Eye (tissue), 1 donor: Measurements from ENCODE around the gene CNKSR3.
"Not testable (repeated sequence)": the region's sequence is repeated elsewhere in the genome, so short reads cannot be mapped to it uniquely, and the experiment has no call there.

Source experiments
- DNase-seq: peaks from one replicate; pipeline ENCODE4 v3.0.0-alpha.2; 2015

The CNKSR3 gene

DNA sequence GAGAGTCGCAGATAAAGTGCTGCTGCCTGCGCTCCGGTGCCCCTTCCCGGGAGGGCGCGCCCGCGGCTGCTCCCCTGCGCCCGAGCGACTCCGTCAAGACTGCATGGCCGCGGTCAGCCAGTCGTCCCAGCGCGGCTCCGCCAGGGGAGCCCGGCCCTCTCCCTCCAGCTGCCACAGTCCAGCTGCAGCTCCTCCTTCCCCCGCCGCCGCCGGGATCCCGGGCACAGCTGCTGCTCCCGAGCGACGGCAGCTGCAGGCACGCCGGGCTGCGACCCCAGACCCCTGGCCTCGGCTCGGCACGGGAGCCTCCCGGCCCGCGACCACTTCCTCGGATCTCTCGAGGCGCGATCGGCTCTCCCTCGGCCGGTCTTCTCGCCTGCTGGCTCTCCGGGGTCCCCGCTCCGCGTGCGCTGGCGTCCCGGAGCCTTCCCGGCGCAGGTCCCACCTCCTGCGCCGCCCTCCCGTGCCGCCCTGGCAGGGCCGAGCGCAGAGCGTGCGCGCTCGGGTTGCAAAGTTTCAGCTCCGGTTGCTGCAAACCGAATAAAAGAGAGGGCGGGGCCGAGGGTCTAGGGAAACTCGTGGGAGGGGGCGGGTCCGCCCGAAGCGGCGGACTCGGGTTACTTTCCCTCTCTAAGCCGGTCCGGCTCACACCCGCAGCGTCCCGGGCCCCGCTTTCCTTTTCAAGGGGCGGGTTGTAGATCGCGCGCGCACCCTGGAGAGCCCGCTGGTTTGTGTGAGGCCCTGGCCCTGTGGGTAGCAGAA lies at the start of gene CNKSR3:
Gene CNKSR3, minus strand, starts transcription at position 542 of the 762 bp plus-strand sequence. CDS start 571 bp downstream, outside the sequence.
- peak; percentile 97 for DNase-seq

DNA sequence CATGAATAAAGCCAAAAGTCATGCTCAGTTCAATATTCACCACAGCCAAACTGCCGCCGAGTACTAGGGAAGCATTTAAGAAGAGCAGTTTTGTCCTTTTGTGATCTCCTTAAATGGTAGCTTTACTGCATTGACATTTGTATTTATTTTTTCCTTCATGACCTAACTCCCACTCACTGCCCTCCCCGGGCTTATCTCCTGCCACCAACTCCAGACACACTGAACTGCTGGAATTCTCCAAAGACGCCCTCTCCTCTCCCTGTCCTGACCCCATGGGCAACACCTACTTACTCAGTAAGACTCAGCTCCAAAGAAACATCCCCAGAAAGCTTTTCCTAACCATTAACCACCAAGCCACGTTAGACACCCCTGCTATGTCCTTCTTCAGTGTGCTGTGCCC lies 48.5 kb upstream of the CNKSR3 start:
- DNase-seq: no peak

DNA sequence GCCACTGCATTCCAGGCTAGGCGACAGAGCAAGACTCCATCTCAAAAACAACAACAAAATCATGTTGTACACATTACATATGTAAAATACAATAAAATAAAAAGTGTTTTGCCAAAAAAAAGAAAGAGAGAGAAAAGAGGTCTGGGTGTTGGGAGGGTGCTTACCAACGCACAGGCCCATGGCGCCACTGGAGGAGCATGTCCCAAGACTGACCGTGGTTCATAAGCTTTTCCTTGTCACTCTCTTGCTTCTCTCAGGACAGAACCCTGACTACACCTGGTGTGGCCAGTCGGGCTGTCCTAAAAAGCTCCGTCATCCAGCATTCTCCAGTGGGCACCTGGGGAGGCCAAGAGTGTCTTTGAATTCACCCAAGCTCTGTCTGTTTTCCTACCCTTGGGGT lies 48.0 kb upstream of the CNKSR3 start:
- no peak for DNase-seq

DNA sequence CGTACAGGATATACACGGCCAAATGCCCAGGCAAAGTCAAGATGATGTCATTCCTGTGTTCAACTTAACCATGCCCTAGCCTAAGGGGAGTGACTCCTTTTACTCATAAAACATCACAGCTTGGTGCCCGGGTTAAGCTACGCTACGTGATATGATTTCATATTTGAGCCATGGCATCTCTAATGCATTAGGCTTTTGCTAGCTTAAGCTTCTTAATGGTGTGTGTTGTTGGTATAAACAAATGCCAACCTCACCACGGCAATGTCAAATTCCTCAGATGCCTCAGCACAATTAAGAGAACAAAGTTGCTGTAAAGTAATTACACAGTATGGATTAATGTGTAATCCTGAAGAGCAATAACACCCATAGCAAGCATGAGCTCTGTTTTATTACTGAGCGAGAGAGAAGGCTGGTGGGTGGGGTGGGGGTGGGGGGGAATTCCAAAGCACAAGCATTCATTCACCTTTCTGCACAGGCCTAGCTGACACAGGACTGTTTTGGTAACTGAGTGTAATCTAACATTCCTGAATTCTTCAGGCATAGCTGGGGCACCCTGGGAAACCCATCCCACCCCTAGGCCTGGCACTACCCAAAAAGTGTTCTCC lies 44.7 kb upstream of the CNKSR3 start:
- DNase-seq: peak; percentile 56

DNA sequence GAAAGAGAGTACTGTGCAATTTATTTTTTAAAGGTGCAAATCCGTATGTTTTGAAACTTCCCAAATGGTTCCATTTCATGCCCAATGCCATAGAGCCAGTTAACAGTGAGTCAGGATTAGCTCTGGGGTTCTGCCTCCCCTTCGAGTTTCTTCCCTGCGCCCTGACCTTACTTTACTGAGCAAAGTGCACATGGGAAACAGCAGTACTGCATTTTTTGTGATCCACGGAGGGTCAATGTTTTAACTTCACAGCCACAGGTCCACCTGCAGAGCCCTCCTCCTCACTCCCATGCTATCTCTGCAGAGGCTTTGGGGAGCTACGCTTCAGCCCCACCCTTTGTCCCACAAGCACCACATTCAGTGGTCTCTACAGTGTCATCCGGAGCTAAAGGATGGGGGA lies 44.0 kb upstream of the CNKSR3 start:
- no peak for DNase-seq

DNA sequence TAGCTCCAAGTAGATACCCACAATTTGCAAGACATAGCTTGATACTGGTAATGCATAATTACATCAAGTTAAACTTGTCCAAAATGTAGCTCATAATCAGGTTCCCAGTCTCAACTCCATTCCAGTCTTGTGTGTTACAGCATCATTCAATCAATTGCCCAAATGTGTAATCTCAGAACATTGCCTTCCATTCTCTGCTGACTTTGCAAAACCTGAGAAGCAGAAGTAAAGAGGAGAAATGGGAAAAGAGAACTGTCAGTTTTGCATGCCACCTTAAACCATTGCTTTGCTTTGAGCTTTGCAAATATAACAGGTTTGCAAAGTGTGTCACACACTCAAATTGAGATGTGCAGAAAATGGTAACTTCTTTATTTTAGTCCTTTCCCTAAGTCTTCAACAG lies 40.3 kb upstream of the CNKSR3 start:
- DNase-seq: no peak

DNA sequence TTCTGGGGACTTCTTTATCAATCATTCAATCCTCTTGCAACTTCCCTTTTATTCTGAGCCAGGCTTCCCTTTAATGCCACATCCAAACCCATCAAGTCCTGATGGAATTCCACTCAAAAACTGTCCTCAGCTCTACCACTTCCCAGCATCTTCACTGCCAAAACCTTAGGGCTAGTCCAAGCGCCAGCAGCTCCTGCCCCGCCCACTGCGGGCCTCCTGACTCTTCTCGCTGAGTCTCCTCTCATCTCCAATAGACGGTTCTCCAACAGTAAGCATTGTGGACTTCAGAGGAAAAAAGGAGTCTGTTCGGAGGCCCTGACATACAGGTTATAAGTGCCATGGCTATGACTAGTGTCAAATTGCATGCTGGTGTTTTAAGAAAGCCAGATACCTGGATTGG lies 38.7 kb upstream of the CNKSR3 start:
- no peak for DNase-seq

DNA sequence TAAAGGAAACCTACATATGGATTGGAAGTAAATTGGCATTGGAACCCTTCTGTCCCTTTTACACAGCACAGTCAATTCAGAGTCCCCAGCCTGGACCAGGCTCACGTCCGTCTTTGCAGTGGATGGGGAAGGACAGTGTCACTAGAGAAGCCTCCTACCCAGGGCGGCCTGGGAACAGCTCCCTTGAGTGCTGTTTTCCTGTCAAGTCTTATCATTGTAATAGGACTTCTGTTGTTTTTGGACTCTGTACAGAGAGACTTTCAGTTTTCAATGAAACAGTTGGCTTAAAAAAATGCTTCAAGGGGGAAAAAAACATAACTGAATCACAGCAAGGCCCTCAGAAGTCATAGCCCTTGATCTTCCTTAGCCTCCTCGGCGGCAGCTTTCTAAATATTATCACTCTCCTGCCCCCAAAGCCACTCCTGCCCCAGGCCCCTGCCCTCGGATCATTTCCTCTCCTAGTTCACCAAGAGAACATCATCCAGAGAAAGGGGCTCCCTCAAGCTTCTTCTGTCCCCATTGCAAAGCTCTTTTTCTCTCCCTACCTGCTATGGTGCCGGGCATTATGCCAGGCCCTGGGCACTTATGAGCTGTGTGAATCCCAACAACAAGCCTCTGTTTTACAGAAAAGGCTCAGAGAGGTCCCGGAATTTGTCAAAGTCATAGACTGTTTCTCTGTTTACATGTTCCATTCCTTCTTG lies 37.8 kb upstream of the CNKSR3 start:
- peak; percentile 45 for DNase-seq

DNA sequence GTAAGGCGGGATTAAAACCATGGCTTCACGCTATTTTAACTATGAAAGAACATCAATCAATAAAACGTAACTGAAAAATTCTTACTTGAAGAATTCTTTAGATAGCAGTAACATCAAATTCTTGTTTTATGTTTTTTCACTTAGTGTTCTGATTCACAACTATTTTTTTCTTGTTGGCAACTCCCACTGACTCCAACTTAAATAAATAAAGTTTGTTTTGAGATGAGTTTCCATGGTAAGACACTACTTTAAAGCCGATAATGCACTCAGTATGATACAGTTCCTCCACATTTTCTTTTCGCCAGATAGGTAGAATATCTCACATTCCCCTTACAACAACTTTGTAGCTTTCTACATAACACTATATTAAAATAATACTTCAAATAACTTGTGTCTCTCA lies 33.1 kb upstream of the CNKSR3 start:
- peak; percentile 29 for DNase-seq

DNA sequence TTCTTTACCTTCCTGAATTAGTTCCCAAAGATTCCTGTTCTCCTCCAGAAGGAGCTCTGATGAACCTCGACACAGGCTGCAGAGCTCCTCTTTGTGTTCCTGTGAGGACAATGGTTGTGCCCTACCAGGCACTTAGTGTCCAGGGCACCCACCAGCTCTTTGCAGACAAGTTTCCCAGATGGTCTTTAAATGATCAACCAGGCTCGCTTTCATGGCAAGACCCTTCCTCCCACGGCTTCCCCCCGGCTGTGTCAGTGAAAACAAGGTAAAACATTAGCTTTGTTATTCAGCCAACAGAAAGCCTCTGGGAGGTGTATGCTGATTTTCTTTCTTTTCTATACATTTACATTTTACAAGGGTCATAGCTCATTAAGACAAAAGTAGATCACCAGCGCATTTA lies 32.3 kb upstream of the CNKSR3 start:
- no peak for DNase-seq

DNA sequence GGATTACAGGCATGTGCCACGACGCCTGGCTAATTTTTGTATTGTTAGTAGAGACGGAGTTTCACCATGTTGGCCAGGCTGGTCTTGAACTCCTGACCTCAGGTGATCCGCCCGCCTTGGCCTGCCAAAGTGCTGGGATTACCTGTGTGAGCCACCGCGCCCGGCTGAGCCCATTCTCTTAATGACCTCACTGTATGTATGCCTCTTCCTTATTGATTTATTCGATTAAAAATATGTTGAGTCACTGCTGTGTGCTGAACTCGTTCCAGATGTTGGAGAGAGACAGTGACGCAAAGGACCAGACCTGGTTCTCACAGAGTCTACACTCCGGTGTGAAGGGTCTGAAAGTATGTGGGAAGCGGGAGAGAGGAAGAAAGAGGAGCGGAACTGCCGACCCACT lies 31.4 kb upstream of the CNKSR3 start:
- not testable (repeated sequence) for DNase-seq

DNA sequence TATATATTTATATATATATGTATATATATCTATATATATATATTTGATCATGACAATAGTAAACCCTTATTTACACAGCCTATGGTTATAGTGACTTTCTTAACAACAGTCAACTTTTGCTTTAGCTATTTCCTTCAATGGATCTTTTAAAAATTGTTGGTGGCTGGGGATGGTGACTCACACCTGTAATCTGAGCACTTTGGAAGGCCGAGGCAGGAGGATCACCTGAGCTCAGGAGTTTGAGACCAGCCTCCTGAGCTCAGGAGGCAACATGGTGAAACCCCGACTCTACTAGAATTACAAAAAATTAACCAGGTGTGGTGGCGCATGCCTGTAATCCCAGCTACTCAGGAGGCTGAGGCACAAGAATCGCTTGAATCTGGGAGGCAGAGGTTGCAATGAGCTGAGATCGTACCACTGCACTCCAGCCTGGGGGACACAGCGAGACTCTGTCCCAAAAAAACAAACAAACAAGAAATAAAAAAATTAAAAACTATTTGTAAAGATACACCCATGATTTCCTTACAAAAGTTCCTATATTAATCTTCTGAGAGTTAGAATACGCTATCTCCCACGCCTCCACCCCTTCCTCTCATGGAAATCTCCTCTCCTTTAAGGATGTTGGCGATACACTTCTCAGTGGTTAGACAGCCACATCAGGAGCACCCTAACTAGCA lies 29.2 kb upstream of the CNKSR3 start:
- DNase-seq: no peak

DNA sequence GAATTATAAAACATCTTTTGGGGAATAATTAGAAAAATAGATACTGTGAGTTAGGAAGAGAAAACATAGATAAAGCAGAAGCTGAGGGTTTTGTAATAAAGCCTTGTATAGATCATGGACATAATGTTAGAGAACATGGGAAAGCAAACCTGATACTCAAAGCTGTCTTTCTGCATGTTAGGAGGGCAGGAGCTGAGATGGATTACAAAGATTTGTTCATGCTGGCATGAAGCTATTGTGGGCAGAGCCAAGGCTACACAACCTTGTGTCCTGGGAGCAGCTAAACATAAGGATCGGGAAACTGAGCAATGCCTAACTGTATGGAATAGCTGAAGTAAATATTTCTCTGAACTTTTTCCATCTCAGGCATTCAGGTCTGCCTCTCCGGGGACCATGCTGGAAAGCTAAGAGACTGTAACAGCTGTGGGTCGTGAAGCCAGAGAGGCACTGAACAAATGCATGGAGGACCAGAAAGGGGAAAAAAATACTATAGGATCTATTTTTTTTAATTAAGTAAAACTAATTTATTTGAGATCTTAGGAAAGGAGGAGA lies 28.2 kb upstream of the CNKSR3 start:
- peak; percentile 50 for DNase-seq

DNA sequence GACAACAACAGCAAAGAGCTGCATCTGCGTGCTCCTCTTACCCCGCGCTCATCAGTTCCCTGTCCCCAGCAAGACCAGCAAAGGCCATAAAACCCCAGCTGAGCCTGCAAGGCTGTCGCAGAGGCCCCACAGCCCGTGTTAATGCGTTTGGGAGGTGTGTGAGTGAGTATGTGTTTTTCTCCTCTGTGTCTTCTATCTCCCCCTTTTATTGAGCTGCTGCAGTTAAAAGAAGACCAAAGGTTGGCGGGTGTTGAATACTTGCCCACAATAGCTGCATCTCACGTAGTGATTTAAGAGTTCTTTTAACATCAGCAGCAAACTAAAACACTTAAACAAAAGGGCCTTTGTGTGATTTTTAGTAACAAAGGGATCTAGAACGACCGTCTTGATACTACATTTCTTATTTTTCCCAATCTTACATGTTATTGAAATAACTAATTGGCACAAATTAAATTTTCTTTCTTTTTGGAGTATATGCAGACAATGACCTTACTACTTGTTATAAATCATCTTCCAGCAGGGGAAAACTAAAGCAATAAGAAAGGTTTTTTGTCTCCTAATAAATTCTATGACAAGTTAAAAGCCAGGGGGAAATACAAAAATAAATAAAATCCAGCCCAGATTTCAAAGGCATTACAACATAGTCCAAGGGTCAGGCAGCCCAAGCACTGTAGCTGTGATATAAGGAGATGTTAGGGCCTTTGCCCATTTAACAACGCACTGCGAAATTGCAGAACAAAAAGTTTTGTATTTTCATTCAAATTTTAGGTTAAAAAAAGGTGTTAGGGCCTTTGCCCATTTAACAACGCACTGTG lies 27.2 kb upstream of the CNKSR3 start:
- peak; percentile 43 for DNase-seq

DNA sequence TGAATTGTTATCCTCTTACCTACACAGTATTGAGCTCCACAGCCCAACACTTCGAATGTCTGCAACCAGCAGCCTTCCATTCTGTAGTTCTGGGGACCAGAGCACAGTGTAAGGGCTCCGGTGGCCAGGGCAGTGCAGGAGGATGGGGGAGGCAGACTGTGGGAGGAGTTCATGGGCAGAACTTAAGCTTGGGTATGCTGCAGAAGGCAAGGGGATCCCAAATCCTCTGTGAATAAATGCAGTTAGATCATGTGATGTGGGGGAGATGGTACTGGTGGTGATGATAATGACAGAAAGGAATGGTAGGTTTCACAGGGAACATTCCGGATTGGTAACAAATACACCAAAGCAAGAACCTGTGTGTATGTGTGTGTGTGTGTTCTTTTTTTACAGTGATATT lies 26.5 kb upstream of the CNKSR3 start:
- DNase-seq: no peak

DNA sequence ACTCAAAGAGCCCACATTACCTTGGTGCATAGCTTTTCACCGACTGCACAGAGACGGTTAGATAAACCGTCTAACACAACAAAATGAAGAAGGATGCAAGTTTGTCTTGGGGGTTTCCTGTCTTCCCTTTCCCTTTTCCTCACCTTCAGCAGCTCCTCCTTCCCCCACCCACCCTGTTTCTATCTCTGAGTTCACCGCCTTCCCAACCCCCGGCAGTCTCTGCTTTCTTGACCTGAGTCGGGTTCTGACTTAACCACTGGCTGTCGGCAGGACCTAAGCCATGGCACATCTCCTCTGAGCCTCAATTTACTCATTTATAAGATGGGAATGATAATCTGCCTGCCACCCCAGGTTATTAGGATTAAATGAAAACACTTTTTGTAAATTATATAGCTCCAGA lies 25.8 kb upstream of the CNKSR3 start:
- DNase-seq: no peak

DNA sequence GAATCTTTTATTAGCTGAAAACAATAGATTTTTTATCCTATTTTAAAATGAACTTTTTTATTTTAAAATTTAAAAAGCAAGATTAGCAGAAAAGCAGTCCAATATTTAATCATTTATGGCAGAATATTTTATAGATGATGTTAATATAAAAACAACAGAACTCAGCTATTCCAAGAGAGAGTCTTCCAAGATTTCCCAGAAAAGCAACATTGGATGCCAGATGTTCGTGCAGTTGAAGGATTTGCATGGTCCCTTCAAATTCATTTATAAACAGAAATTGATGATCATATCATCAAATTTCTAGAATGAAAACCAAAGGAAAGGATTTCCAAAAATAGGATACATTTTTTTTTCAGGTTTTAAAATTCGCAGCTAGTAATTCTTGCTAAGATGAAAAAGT lies 25.4 kb upstream of the CNKSR3 start:
- DNase-seq: peak; percentile 32

DNA sequence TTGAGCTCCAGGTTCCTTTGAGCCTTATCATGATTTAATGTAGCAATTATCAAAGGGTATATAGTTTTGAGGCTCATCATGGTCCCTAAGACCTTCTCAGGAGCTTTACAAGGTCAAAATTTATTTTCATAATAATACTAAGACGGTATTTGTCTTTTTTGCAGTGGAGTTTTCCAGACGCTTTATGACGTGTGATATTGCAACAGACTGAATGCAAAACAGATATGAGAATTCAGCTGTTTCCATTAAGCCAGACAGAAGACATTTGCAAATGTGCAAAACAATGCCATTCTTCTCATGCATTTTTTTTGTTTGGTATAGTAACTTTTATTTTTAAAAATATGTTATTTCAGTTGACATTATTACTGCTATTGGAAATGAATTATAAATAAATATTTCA lies 24.7 kb upstream of the CNKSR3 start:
- peak; percentile 23 for DNase-seq

DNA sequence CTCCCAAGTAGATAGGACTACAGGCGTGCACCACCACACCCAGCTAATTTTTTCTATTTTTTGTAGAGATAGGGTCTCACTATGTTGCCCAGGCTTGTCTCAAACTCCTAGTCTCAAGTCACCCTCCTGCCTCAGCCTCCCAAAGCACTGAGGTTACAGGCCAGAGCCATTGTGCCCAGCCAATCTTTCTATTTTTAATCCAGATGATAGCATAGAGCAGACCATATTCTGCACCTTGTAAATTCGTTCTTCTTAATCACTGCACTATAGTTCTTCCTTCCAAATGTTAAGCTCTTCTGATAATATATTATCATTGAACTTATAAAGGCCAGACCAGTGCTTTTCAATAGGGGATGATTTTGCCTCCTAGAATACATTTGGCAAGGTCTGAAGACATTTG lies 24.0 kb upstream of the CNKSR3 start:
- no peak for DNase-seq

DNA sequence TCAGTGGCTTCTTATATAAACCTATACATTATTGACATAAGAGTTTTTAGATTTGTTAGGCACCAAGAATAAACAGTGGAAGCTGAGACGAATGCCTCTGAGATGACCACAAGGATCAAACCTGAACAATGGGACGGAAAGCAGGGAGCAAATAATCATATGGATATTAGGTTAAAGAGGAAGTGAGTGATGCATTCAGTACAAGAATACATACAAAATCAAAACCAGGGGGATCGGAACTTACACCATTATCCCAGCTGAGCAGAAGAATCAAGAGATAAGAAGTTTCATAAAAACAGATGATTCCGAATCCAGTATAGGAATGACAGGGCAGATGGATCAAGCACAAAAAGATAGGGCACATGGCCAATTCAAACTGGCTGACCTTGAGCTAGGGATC lies 21.9 kb upstream of the CNKSR3 start:
- no peak for DNase-seq

DNA sequence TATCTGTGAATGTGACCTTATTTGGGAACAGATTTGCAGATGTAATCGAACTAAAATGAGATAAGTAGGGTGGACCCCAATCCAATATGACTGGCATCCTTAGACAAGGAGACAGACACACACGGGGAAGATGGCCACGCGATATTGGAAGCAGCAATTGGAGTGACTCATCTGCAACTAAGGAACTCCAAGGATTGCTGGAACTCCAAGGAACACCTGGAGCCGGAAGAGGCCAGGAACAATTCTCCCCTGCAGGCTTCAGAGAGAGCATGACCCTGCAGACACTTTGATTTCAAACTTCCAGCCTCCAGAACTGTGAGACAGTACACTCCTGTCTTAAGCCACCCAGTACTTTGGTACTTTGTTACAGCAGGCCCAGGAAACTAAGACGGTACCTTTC lies 19.5 kb upstream of the CNKSR3 start:
- DNase-seq: no peak

DNA sequence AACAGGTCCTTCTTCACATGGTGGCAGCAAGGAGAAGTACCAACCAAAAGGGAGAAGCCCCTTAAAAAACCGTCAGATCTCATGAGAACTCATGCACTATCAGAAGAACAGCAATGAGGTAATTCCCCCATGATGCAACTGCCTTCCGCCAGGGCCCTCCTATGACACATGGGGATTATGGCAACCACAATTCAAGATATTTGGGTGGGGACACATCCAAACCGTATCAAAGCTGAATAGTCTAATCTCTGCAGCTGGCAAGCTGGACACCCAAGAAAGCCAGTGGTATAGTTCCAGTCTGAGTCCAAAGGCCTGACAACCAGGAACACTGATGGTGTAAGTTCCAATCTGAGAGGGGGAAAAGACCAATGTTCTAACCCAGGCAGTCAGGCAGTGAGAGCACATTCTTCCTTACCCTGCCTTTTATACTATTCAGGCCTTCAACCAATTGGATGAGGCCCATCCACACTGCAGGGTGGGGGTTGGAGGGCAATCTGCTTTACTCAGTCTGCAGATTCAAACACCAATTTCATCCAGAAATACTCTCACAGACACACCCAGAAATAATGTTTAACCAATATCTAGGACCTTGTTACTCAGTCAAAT lies 17.9 kb upstream of the CNKSR3 start:
- no peak for DNase-seq
